H1 (cell line): ENCODE data around the gene ANXA6. TPM values are rescaled to one million over a fixed set of nuclear protein-coding genes. Genes with fewer than 3 reads are reported as not detected.
A peak's percentile ranks its signal among the peaks of the same experiment; 100 is the strongest.

Experiments used
- CTCF ChIA-PET: fragments of 300-600 bp; sonication (Branson Sonifier 250); formaldehyde crosslinking; loops from one replicate; lab custom pipeline; 2021; ENCODE audit not compliant: partially characterized antibody; lab: Charles Lee
- POLR2A ChIA-PET: fragments of 300-600 bp; sonication (Branson Sonifier 250); formaldehyde crosslinking; loops from one replicate; lab custom pipeline; 2021; ENCODE audit warnings: inconsistent platforms; ENCODE audit not compliant: partially characterized antibody; lab: Charles Lee
- DNase-seq, 2 experiments: peaks; one replicate each; pipeline versions ENCODE4 v3.0.0 to v3.0.0-alpha.2; 2010 to 2022; ENCODE audit warnings: low spot score in 2 of 2, low read depth in 1 of 2, mixed read lengths in 1 of 2
- FAIRE-seq: peaks from 2 replicates; lab custom pipeline; 2011; peaks lifted over from hg19 to GRCh38; lab: Jason Lieb, UNC
- H2AFZ ChIP-seq: 2 replicates; pipeline ENCODE4 v1.8.1; 2012; ENCODE audit warnings: low read length, inconsistent platforms
- H2AK5ac ChIP-seq: 2 replicates; pipeline ENCODE4 v1.6.1; 2013; ENCODE audit warnings: low read depth, low read length
- H2BK120ac ChIP-seq: replicated peaks from 2 replicates; pipeline ENCODE3; 2013; ENCODE audit warnings: low read depth, low read length, inconsistent platforms
- H2BK12ac ChIP-seq: 2 replicates; pipeline ENCODE4 v1.6.1; 2013; ENCODE audit warnings: low read depth, low read length
- H2BK15ac ChIP-seq: 2 replicates; pipeline ENCODE4 v1.6.1; 2013; ENCODE audit warnings: low read length
- H2BK20ac ChIP-seq: 2 replicates; pipeline ENCODE4 v1.6.1; 2013; ENCODE audit warnings: low read length
- H2BK5ac ChIP-seq: 2 replicates; pipeline ENCODE4 v1.6.1; 2013; ENCODE audit warnings: low read depth, low read length
- H3K14ac ChIP-seq: 2 replicates; pipeline ENCODE4 v1.6.1; 2013; ENCODE audit warnings: inconsistent platforms; ENCODE audit not compliant: insufficient read length
- H3K18ac ChIP-seq: 2 replicates; pipeline ENCODE4 v1.6.1; 2013; ENCODE audit warnings: low read length; ENCODE audit errors: extremely low read depth
- H3K23ac ChIP-seq: 2 replicates; pipeline ENCODE4 v1.6.1; 2013; ENCODE audit warnings: inconsistent platforms; ENCODE audit not compliant: insufficient read length
- H3K23me2 ChIP-seq: 2 replicates; pipeline ENCODE4 v1.6.1; 2013; ENCODE audit warnings: low read depth, low read length
- H3K27ac ChIP-seq: 2 replicates; pipeline ENCODE4 v1.6.1; 2011; ENCODE audit warnings: low read depth, low read length, inconsistent platforms
- H3K27me3 ChIP-seq, 4 experiments: replicated peaks in 1 of 4; 1 replicate in 1 of 4; 2 replicates in 3 of 4; pipeline versions ENCODE4 v1.6.1 to v1.8.1; 2011 to 2013; ENCODE audit warnings: low read length in 3 of 4, mild to moderate bottlenecking in 3 of 4, inconsistent platforms in 2 of 4, mixed read lengths in 2 of 4, moderate library complexity in 1 of 4; ENCODE audit not compliant: control insufficient read depth in 3 of 4, insufficient read depth in 3 of 4; ENCODE audit errors: extremely low read depth in 1 of 4
- H3K36me3 ChIP-seq, 4 experiments: 2 replicates each; pipeline versions ENCODE4 v1.6.1 to v1.8.1; 2011 to 2013; ENCODE audit warnings: mild to moderate bottlenecking in 4 of 4, low read length in 3 of 4, moderate library complexity in 2 of 4, control low read depth in 1 of 4, inconsistent platforms in 1 of 4; ENCODE audit not compliant: insufficient read depth in 4 of 4, control insufficient read depth in 2 of 4
- H3K4ac ChIP-seq: replicated peaks from 2 replicates; pipeline ENCODE3; 2013; ENCODE audit warnings: low read length, low read depth, mixed read lengths, inconsistent platforms; ENCODE audit not compliant: insufficient read length
- H3K4me1 ChIP-seq, 4 experiments: replicated peaks in 1 of 4; 1 replicate in 1 of 4; 2 replicates in 3 of 4; pipeline versions ENCODE4 v1.6.1 to v1.8.1; 2011 to 2013; ENCODE audit warnings: low read length in 3 of 4, inconsistent platforms in 2 of 4, mixed read lengths in 1 of 4; ENCODE audit not compliant: insufficient read depth in 4 of 4, control insufficient read depth in 3 of 4
- H3K4me2 ChIP-seq, 2 experiments: 2 replicates each; pipeline versions ENCODE4 v1.6.1 to v1.8.1; 2011 to 2013; ENCODE audit warnings: low read depth in 2 of 2, low read length in 2 of 2, control low read depth in 1 of 2, inconsistent platforms in 1 of 2, mild to moderate bottlenecking in 1 of 2; ENCODE audit not compliant: insufficient read depth in 1 of 2
- H3K4me3 ChIP-seq, 4 experiments: fragments of 200-600, 300-600 bp in 1 of 4; sonication (generic), shearing (Covaris generic), sonication (Bioruptor Twin) in 1 of 4; 2 replicates each; pipeline versions ENCODE4 v1.5.1 to v1.8.1; 2011 to 2016; ENCODE audit warnings: low read length in 4 of 4, low read depth in 3 of 4, control low read depth in 2 of 4, inconsistent platforms in 2 of 4, mild to moderate bottlenecking in 2 of 4, mixed read lengths in 1 of 4, moderate library complexity in 1 of 4; ENCODE audit not compliant: insufficient read depth in 2 of 4; ENCODE audit errors: extremely low read depth in 1 of 4
- H3K56ac ChIP-seq: replicated peaks from 2 replicates; pipeline ENCODE3; 2013; ENCODE audit warnings: low read depth, mild to moderate bottlenecking, mixed read lengths, low read length, inconsistent platforms; ENCODE audit not compliant: insufficient read length
- H3K79me1 ChIP-seq: 2 replicates; pipeline ENCODE4 v1.6.1; 2013; ENCODE audit warnings: low read depth, low read length, control low read depth
- H3K79me2 ChIP-seq, 2 experiments: 2 replicates each; pipeline versions ENCODE4 v1.6.1 to v1.8.1; 2012 to 2013; ENCODE audit warnings: low read length in 2 of 2, mild to moderate bottlenecking in 2 of 2, inconsistent platforms in 1 of 2; ENCODE audit not compliant: insufficient read depth in 2 of 2, control insufficient read depth in 1 of 2
- H3K9ac ChIP-seq, 4 experiments: replicated peaks in 1 of 4; 1 replicate in 1 of 4; 2 replicates in 3 of 4; pipeline versions ENCODE4 v1.6.1 to v1.8.1; 2011 to 2013; ENCODE audit warnings: low read depth in 3 of 4, low read length in 3 of 4, control low read depth in 2 of 4, mild to moderate bottlenecking in 2 of 4, moderate library complexity in 2 of 4, inconsistent platforms in 1 of 4; ENCODE audit errors: extremely low read depth in 1 of 4
- H3K9me3 ChIP-seq, 2 experiments: 2 replicates each; pipeline versions ENCODE4 v1.6.1 to v1.8.1; 2012 to 2013; ENCODE audit warnings: mild to moderate bottlenecking in 2 of 2, moderate library complexity in 2 of 2, control low read depth in 1 of 2, inconsistent platforms in 1 of 2, low read depth in 1 of 2, low read length in 1 of 2, mixed read lengths in 1 of 2; ENCODE audit not compliant: insufficient read depth in 2 of 2
- H4K20me1 ChIP-seq, 2 experiments: replicated peaks in 1 of 2; 2 replicates each; pipeline versions ENCODE3 to v1.8.1; 2011 to 2013; ENCODE audit warnings: inconsistent platforms in 2 of 2, low read length in 2 of 2, mild to moderate bottlenecking in 1 of 2; ENCODE audit not compliant: insufficient read depth in 2 of 2, control insufficient read depth in 1 of 2
- H4K5ac ChIP-seq: 2 replicates; pipeline ENCODE4 v1.6.1; 2013; ENCODE audit warnings: low read length, low read depth, mixed read lengths, inconsistent platforms; ENCODE audit not compliant: insufficient read length
- H4K8ac ChIP-seq: 2 replicates; pipeline ENCODE4 v1.8.0; 2013; ENCODE audit warnings: mild to moderate bottlenecking, moderate library complexity, low read length, inconsistent platforms; ENCODE audit not compliant: insufficient read depth; ENCODE audit errors: extremely low read depth
- H4K91ac ChIP-seq: replicated peaks from 2 replicates; pipeline ENCODE3; 2013; ENCODE audit warnings: low read length, mixed read lengths, inconsistent platforms; ENCODE audit not compliant: insufficient read length
- GABPA ChIP-seq: IDR thresholded peaks from 2 replicates; pipeline ENCODE4 v1.6.1; 2011; ENCODE audit warnings: mild to moderate bottlenecking, low read length, moderate library complexity, borderline replicate concordance; ENCODE audit not compliant: insufficient read depth
- KDM5A ChIP-seq: fragments of 200-600 bp; IDR thresholded peaks from 2 replicates; pipeline ENCODE4 v1.7.1; 2012; ENCODE audit warnings: mild to moderate bottlenecking, low read length, inconsistent platforms, mixed read lengths
- RBBP5 ChIP-seq: IDR thresholded peaks from 2 replicates; pipeline ENCODE4 v1.7.1; 2012; ENCODE audit warnings: low read depth, mild to moderate bottlenecking, inconsistent platforms, low read length, moderate library complexity, borderline replicate concordance
- SUZ12 ChIP-seq: fragments of 200-600 bp; sonication (generic); IDR thresholded peaks from 2 replicates; pipeline ENCODE4 v1.6.1; 2012; ENCODE audit warnings: mild to moderate bottlenecking, inconsistent platforms, low read length, moderate library complexity, mixed read lengths
- WGBS, 2 experiments: shearing (Covaris generic) in 1 of 2; methylation state at CpG; one replicate each; pipeline versions ENCODE4 v1.1.6 to v1.1.7; 2013 to 2015; ENCODE audit warnings: low lambda C conversion rate in 2 of 2, mixed read lengths in 2 of 2, inconsistent platforms in 1 of 2, low coverage in 1 of 2, missing lambda C conversion rate in 1 of 2; ENCODE audit not compliant: insufficient replicate concordance in 2 of 2, insufficient coverage in 1 of 2, insufficient read length in 1 of 2; ENCODE audit errors: extremely low coverage in 1 of 2, missing lambda C conversion rate in 1 of 2; 5-methylcytosine and 5-hydroxymethylcytosine counted together
- polyA plus RNA-seq, 7 experiments: library from polyadenylated mRNA; depleted of rRNA in 3 of 7; stranded (reverse) in 5 of 7; unstranded in 2 of 7; fragments of >200 nt in 5 of 7; fragments of 200-250 nt in 2 of 7; gene quantifications; 1 replicate in 5 of 7; 2 replicates in 1 of 7; 4 replicates in 1 of 7; pipeline versions ENCODE4 v1.2.1 to v1.2.3, GENCODE V29; 2011 to 2013; ENCODE audit warnings: missing spikeins in 2 of 7, mixed read lengths in 2 of 7
- total RNA-seq: library from RNA; stranded (reverse); fragmentation: NEBNext Ultra II Directional; extraction: Animal tissue kit (Norgen Biotek cat#: 25700); gene quantifications from 2 replicates; pipeline ENCODE4 v1.2.1, GENCODE V29; 2021

The ANXA6 gene
- total and polyA plus RNA-seq, 2 of the 8 experiments (the other 6 are each of a cell fraction or from before 2014, with no cell fraction given): 61.3 to 78.6 TPM

DNA sequence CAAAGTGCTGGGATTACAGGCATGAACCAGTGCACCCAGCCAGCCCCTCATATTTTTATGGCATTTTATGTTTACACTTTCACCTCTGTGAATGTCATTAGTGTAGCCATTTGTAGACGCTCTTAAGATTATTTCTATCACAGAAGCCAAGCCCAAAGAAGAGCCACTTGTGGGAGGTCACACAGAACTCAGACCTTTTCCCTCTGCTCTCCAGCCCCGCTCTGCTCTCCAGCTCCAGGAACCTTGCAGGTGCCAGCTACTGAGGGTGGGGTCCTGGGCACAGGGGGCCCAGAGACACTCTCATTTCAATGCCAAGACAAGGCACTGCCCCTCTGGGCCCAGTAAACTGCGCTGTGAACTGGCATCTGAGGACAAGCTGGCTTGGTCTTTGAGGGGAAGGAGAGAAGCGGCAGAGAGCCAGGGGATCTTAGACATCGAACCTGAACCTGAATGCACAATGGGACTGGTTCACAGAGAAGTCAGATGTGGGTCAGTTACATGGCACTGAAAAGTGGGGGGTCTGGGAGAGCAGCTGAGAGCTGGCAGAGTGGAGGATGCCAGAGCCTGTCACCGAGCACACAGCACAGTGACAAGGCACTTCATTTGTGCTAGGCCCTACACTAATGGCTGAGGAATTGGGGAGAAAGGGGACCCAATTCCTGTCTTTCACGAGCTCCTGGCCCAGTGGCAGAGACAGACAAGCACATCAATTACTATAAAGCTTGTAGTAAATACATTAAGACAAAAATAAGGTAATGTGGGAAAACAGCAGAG, 16.7 kb downstream of the ANXA6 start:
- Histone ChIP-seq H4K20me1 (peaks cover 0 to 6% of the 10 kb centered on the region in 2 experiments), H4K5ac (no peak overlapping the region), H3K4me2 (peak overlapping the region in 1 of 2 experiments; percentile 32; a peak in 1 of 4 replicates), H2AFZ (no peak overlapping the region), H2BK20ac (no peak overlapping the region), H3K27ac (0 out of 2 replicates have a peak overlapping the region, but pooled peaks have one; percentile 1), H3K56ac (no peak overlapping the region), H3K4ac (no peak overlapping the region), H3K23me2 (no peaks in the 10 kb centered on the region), H3K18ac (peak overlapping the region; percentile 11; the same call in 1 of the 2 replicates), H2BK120ac (no peak overlapping the region), H2BK15ac (no peak overlapping the region), H3K36me3 (peaks cover 0 to 25% (median 13%) of the 10 kb centered on the region in 4 experiments; a peak in 7 of 8 replicates), H3K9me3 (no peaks in the 10 kb centered on the region), H3K4me3 (no peak overlapping the region), H2BK12ac (no peak overlapping the region), H4K91ac (no peak overlapping the region), H2BK5ac (no peak overlapping the region), H3K79me1 (peaks cover 2% of the 10 kb centered on the region), H3K79me2 (no peaks in the 10 kb centered on the region), H2AK5ac (no peak overlapping the region), H4K8ac (no peak overlapping the region), H3K14ac (no peak overlapping the region), H3K23ac (no peak overlapping the region), H3K9ac (no peak overlapping the region; a peak in 1 of 7 replicates), H3K27me3 (no peaks in the 10 kb centered on the region; a peak in 1 of 7 replicates), H3K4me1 (peaks cover 0 to 12% (median 7%) of the 10 kb centered on the region in 4 experiments; a peak in 5 of 7 replicates)
- POLR2A ChIA-PET: interaction anchor here (1.2 to 2.1 kb wide), 7 partner anchors 9 to 630 kb away, joined by 3 to 11 read pairs (median 5); partner anchors contain the start of genes ANXA6 and G3BP1
- CTCF ChIA-PET: interaction anchor here (0.6 to 39.8 kb wide), 12 partner anchors 10 to 111 kb away, joined by 3 to 810 read pairs (median 10); partner anchors contain the start of gene ANXA6
- 84% methylated on average over 7 of the region's 7 CpGs; no CpG with 5 or more reads in 1 of the 2 experiments for WGBS, 2 experiments
- TF ChIP-seq SUZ12 (no peak), KDM5A (no peak), GABPA (no peak), RBBP5 (no peak)
- DNase-seq (no peak), FAIRE-seq (no peak)
